Testis (tissue), 2 donors: ENCODE measurements around the gene PRSS35.

ENCODE experiments used
- POLR2A ChIP-seq: fragments of 450-650 bp; IDR thresholded peaks from one replicate; pipeline ENCODE4 v1.6.1; 2017; ENCODE audit warnings: antibody characterized with exemption, mild to moderate bottlenecking, moderate library complexity
- TF ChIP-seq, protein P1 (sequence below), 3 experiments: fragments of 450-650 bp in 2 of 3; fragments of 200-600 bp in 1 of 3; sonication (generic) in 1 of 3; IDR thresholded peaks; one replicate each; pipeline ENCODE4 v1.5.1; 2016 to 2019; ENCODE audit warnings: antibody characterized with exemption in 3 of 3, mild to moderate bottlenecking in 2 of 3, moderate library complexity in 1 of 3

DNA sequence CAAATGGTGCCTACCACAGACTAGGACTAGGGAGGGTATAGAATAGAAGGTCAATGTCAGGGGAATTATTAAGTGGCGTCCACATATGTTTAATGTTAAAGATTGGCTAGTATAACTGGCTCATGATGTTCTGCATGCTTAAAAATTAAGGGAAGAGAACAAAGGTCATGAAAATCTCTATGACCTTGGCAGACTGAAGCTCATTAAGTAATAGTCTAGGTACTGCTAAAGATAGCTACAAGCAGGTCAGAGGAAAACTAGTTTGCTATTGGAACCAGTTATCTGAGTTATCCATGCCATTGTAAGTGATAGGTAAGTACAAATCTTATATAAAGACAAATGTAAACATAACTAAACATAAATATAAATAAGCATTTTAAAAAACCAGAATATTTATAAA lies 32.9 kb upstream of the PRSS35 start:
- TF ChIP-seq, protein P1, sequence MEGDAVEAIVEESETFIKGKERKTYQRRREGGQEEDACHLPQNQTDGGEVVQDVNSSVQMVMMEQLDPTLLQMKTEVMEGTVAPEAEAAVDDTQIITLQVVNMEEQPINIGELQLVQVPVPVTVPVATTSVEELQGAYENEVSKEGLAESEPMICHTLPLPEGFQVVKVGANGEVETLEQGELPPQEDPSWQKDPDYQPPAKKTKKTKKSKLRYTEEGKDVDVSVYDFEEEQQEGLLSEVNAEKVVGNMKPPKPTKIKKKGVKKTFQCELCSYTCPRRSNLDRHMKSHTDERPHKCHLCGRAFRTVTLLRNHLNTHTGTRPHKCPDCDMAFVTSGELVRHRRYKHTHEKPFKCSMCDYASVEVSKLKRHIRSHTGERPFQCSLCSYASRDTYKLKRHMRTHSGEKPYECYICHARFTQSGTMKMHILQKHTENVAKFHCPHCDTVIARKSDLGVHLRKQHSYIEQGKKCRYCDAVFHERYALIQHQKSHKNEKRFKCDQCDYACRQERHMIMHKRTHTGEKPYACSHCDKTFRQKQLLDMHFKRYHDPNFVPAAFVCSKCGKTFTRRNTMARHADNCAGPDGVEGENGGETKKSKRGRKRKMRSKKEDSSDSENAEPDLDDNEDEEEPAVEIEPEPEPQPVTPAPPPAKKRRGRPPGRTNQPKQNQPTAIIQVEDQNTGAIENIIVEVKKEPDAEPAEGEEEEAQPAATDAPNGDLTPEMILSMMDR (IDR thresholded peaks at IDR 0.05) = no peak
- TF ChIP-seq POLR2A = no peak
